ENCODE data around the gene RBM33.

RBM33 gene

DNA sequence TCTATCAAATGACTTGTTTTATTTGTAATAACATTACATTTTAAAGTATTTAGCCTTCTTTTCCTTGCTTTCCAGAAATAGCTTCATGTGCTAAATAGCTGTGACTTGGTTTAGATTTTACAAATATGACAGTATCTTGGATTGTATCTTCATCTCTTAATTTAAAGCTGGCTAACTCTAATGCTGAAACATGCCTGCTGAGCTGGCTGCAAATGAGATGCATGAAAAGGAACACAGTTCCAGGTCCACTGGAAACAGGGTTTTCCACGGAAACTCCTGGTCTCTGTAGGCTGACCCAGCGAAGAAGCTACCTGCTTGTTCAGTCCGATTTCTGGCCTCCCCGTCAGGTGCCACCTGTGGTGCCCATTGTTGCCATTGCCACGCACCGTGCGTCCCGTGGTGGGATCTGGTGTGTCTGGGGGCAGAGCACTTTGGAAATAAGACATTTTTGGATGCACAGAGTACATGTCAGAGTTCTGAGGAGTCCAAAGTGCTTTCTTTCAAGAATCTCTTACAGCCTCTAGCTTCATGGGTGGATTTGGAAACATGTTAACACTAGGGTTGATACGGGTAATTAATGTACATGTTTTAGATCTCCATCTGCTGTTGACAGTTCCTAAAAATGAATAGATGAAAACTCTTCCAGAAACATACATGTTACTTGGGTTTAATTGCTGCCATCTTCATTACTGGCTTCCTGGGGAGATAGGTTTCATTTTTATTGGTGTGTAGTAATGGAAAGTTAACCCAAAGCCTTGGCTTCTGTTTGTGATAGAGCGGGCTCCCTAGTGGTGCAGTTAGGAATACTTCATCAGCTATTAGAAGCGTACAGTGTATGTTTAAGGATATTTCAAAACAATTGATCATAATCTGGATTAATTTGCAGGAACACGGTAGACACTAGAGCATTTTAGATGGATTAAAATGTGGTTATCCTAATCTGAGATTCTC is 122.8 kb downstream of the RBM33 start:
- no peak overlapping the region for H3K4me3 ChIP-seq (ENCODE audit: low read depth, low read length)
- TF ChIP-seq, protein P1, sequence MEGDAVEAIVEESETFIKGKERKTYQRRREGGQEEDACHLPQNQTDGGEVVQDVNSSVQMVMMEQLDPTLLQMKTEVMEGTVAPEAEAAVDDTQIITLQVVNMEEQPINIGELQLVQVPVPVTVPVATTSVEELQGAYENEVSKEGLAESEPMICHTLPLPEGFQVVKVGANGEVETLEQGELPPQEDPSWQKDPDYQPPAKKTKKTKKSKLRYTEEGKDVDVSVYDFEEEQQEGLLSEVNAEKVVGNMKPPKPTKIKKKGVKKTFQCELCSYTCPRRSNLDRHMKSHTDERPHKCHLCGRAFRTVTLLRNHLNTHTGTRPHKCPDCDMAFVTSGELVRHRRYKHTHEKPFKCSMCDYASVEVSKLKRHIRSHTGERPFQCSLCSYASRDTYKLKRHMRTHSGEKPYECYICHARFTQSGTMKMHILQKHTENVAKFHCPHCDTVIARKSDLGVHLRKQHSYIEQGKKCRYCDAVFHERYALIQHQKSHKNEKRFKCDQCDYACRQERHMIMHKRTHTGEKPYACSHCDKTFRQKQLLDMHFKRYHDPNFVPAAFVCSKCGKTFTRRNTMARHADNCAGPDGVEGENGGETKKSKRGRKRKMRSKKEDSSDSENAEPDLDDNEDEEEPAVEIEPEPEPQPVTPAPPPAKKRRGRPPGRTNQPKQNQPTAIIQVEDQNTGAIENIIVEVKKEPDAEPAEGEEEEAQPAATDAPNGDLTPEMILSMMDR (IDR thresholded peaks at IDR 0.05; ENCODE audit: low read depth, low read length, missing control alignments): peak; percentile 13
- in situ Hi-C loops (cut with HindIII; ENCODE audit: low sequenced_read_pairs): no loop called here
- no peak for DNase-seq (ENCODE audit: low read depth)

DNA sequence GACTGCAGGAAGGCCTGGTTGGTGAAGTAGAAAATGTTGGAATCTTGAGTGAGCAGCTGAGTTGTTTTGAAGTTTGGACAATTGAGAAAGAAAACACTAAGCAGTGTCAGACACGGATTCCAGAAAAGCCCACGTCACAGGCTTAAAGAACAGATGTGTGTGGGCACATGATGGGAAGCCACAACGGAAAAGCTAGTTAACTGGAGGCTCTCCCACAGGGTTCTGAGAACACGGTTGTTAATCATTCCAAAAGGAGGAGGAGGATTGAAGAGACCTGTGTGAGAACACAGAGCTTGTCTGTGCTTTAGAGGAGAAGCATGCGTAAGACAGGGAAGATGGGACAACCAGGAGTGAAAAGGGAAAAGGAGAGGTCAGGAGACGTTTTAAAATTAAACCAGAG is 125.2 kb downstream of the RBM33 start:
- no peak for DNase-seq (ENCODE audit: low read depth)
- in situ Hi-C loops (cut with HindIII; ENCODE audit: low sequenced_read_pairs): no loop called here
- TF ChIP-seq, protein P1 (IDR thresholded peaks at IDR 0.05; ENCODE audit: low read depth, low read length, missing control alignments): no peak
- no peak overlapping the region for H3K4me3 ChIP-seq (ENCODE audit: low read depth, low read length)

DNA sequence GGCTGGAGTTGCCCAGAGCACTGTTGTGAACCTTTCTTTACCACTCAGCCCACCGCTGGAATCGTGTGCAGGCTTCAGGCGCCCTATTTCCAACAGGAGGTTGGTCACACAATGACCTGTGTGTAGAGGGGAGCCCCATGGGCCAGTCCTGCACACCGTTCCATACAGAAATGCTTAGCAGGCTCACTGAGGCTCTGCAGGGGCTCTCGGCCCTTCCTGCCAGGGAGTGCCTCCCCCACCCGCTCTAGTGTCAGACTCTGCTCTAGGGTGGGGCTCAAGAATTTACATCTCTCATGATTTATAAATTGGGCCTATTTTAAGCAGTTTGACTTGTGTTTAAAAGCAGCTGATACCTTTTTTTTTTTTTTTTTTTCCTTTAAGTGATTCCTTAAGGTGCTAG is 125.8 kb downstream of the RBM33 start:
- TF ChIP-seq, protein P1 (IDR thresholded peaks at IDR 0.05; ENCODE audit: low read depth, low read length, missing control alignments): no peak
- DNase-seq (ENCODE audit: low read depth): no peak
- no peak overlapping the region for H3K4me3 ChIP-seq (ENCODE audit: low read depth, low read length)
- in situ Hi-C loops (cut with HindIII; ENCODE audit: low sequenced_read_pairs): no loop called here

DNA sequence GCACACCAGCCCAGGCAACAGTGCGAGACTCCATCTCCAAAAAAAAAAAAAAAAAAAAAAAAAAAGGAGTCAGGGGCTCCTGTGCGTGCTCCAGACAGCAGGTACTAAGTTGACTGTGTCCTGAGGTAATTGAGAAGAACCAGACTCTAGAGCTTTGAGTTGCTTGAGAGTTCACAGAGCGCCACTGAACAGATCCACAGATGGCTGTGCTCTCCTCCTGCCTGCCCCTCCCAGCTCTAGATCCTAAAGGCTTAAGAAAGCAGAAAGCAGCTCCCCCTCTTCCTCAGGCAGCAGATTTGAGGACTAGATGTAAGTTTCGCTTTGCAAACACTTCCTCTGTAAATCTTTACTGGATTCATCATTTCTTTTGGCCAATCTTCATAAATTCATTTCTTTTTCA is 129.1 kb downstream of the RBM33 start:
- H3K4me3 ChIP-seq (ENCODE audit: low read depth, low read length): no peak overlapping the region
- in situ Hi-C loops (cut with HindIII; ENCODE audit: low sequenced_read_pairs): no loop called here
- TF ChIP-seq, protein P1 (IDR thresholded peaks at IDR 0.05; ENCODE audit: low read depth, low read length, missing control alignments): no peak
- DNase-seq (ENCODE audit: low read depth): no peak

DNA sequence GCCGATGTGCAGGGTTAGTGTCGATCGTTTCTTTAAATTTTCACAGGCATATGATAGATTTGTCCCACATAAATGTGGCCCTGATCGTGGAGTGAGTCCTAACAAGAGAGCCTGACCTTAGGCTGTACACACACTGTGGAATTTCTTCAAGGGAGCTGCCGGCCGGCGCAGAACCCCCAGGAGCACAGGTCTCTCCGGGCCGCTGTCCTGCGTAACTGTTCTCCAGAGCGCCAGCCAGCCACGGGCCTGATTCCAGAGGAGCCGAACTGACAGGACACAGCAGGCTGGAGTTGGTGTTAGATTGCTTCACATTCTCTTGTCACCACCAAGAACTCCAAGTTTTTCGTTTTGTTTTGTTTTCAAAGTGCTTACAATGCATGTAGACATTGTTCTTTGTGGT is 130.5 kb downstream of the RBM33 start:
- no peak overlapping the region for H3K4me3 ChIP-seq (ENCODE audit: low read depth, low read length)
- in situ Hi-C loops (cut with HindIII; ENCODE audit: low sequenced_read_pairs): no loop called here
- TF ChIP-seq, protein P1 (IDR thresholded peaks at IDR 0.05; ENCODE audit: low read depth, low read length, missing control alignments): no peak
- no peak for DNase-seq (ENCODE audit: low read depth)

DNA sequence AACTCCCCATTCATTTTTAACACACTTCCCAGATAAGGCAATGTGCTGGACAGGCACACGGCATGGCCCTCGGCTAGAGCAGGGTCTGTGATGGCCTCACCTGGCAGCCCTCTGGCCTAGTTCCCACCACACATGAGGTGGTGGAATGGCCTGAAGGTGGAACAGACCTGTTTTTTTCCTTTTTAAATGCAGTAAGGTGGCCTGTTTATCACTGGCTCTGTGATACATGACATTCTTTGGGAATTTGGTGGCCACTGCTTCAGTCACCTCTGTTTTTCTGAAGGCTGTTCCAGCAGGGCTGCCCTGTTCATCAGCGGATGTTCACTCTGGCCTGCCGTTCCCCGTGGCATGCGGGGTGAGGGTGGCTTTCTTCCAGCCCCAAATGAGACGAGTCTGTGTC is 131.2 kb downstream of the RBM33 start:
- H3K4me3 ChIP-seq (ENCODE audit: low read depth, low read length): no peak overlapping the region
- in situ Hi-C loops (cut with HindIII; ENCODE audit: low sequenced_read_pairs): no loop called here
- DNase-seq (ENCODE audit: low read depth): no peak
- TF ChIP-seq, protein P1 (IDR thresholded peaks at IDR 0.05; ENCODE audit: low read depth, low read length, missing control alignments): no peak
